H9 (cell line): Measurements from ENCODE around the gene ZDHHC1. TPM values are rescaled to one million over a fixed set of nuclear protein-coding genes. Genes with fewer than 3 reads are reported as not detected.

Experiments
- DNase-seq: peaks from one replicate; pipeline ENCODE4 v3.0.0-alpha.2; 2017
- H2AFZ ChIP-seq: one replicate; pipeline ENCODE4 v1.6.1; 2013; ENCODE audit warnings: mild to moderate bottlenecking, low read length, control low read depth, moderate library complexity
- H2AK5ac ChIP-seq: 2 replicates; pipeline ENCODE4 v1.6.1; 2013; ENCODE audit warnings: low read length, control low read depth, mixed read lengths; ENCODE audit not compliant: insufficient read length
- H2BK120ac ChIP-seq: one replicate; pipeline ENCODE4 v1.6.1; 2013; ENCODE audit warnings: low read depth, mild to moderate bottlenecking, low read length, control low read depth, inconsistent platforms; ENCODE audit not compliant: poor library complexity, severe bottlenecking
- H2BK12ac ChIP-seq: 2 replicates; pipeline ENCODE4 v1.6.1; 2013; ENCODE audit warnings: low read length, control low read depth, mixed read lengths, low read depth; ENCODE audit not compliant: insufficient read length
- H2BK15ac ChIP-seq: 2 replicates; pipeline ENCODE4 v1.6.1; 2013; ENCODE audit warnings: low read depth, low read length, control low read depth
- H2BK20ac ChIP-seq: one replicate; pipeline ENCODE4 v1.6.1; 2013; ENCODE audit warnings: low read depth, mild to moderate bottlenecking, low read length, control low read depth, inconsistent platforms; ENCODE audit not compliant: poor library complexity, severe bottlenecking
- H2BK5ac ChIP-seq: 2 replicates; pipeline ENCODE4 v1.6.1; 2013; ENCODE audit warnings: low read length, control low read depth, mixed read lengths; ENCODE audit not compliant: insufficient read length
- H3K14ac ChIP-seq: 2 replicates; pipeline ENCODE4 v1.6.1; 2013; ENCODE audit warnings: low read length, control low read depth; ENCODE audit not compliant: insufficient read depth
- H3K18ac ChIP-seq: 2 replicates; pipeline ENCODE4 v1.6.1; 2013; ENCODE audit warnings: low read depth, mild to moderate bottlenecking, mixed read lengths, low read length, control low read depth; ENCODE audit not compliant: insufficient read length
- H3K23ac ChIP-seq: 2 replicates; pipeline ENCODE4 v1.6.1; 2013; ENCODE audit warnings: low read length, control low read depth, mixed read lengths, low read depth; ENCODE audit not compliant: insufficient read length
- H3K23me2 ChIP-seq: 2 replicates; pipeline ENCODE4 v1.6.1; 2013; ENCODE audit warnings: low read depth, mild to moderate bottlenecking, mixed read lengths, low read length, control low read depth; ENCODE audit not compliant: insufficient read length, poor library complexity, severe bottlenecking
- H3K27ac ChIP-seq: 2 replicates; pipeline ENCODE4 v1.5.1; 2013; ENCODE audit warnings: low read length, control low read depth, mixed read lengths, low read depth; ENCODE audit not compliant: insufficient read length
- H3K27me3 ChIP-seq: 2 replicates; pipeline ENCODE4 v1.6.1; 2013; ENCODE audit warnings: low read length, control low read depth, inconsistent platforms; ENCODE audit not compliant: insufficient read depth
- H3K4ac ChIP-seq: 2 replicates; pipeline ENCODE4 v1.6.1; 2013; ENCODE audit warnings: low read depth, mild to moderate bottlenecking, control low read depth, inconsistent platforms, low read length, moderate library complexity
- H3K4me1 ChIP-seq: 2 replicates; pipeline ENCODE4 v1.6.1; 2013; ENCODE audit warnings: low read length, control low read depth, inconsistent platforms; ENCODE audit not compliant: insufficient read depth
- H3K4me2 ChIP-seq: 2 replicates; pipeline ENCODE4 v1.6.1; 2013; ENCODE audit warnings: low read length, control low read depth, mixed read lengths; ENCODE audit not compliant: insufficient read length, insufficient read depth
- H3K56ac ChIP-seq: 2 replicates; pipeline ENCODE4 v1.6.1; 2013; ENCODE audit warnings: low read depth, mild to moderate bottlenecking, mixed read lengths, low read length, control low read depth; ENCODE audit not compliant: insufficient read length
- H3K79me1 ChIP-seq: 2 replicates; pipeline ENCODE4 v1.6.1; 2013; ENCODE audit warnings: low read depth, mild to moderate bottlenecking, moderate library complexity, low read length, control low read depth, inconsistent platforms; ENCODE audit not compliant: insufficient read depth, poor library complexity, severe bottlenecking
- H3K79me2 ChIP-seq: 2 replicates; pipeline ENCODE4 v1.6.1; 2013; ENCODE audit warnings: low read length, control low read depth, inconsistent platforms; ENCODE audit not compliant: insufficient read depth
- H3K9ac ChIP-seq: 2 replicates; pipeline ENCODE4 v1.6.1; 2013; ENCODE audit warnings: low read length, control low read depth, mixed read lengths; ENCODE audit not compliant: insufficient read length; ENCODE audit errors: extremely low read depth
- H3K9me3 ChIP-seq: one replicate; pipeline ENCODE4 v1.6.1; 2013; ENCODE audit warnings: low read depth, low read length, inconsistent platforms; ENCODE audit not compliant: control insufficient read depth
- H3T11ph ChIP-seq: one replicate; pipeline ENCODE4 v1.6.1; 2013; ENCODE audit warnings: mild to moderate bottlenecking, low read length, control low read depth, inconsistent platforms
- H4K20me1 ChIP-seq: one replicate; pipeline ENCODE4 v1.6.1; 2013; ENCODE audit not compliant: control insufficient read depth, insufficient read length, insufficient read depth
- H4K5ac ChIP-seq: 2 replicates; pipeline ENCODE4 v1.6.1; 2013; ENCODE audit warnings: low read depth, mild to moderate bottlenecking, mixed read lengths, low read length, control low read depth; ENCODE audit not compliant: insufficient read length
- H4K8ac ChIP-seq: replicated peaks from 2 replicates; pipeline ENCODE4 v1.6.1; 2013; ENCODE audit warnings: low read length, control low read depth, mixed read lengths, low read depth; ENCODE audit not compliant: insufficient read length
- H4K91ac ChIP-seq: 2 replicates; pipeline ENCODE4 v1.6.1; 2013; ENCODE audit warnings: low read depth, mild to moderate bottlenecking, moderate library complexity, mixed read lengths, low read length, control low read depth; ENCODE audit not compliant: insufficient read length
- H3K27ac Mint-ChIP-seq, 3 experiments: 2 replicates in 2 of 3; 3 replicates in 1 of 3; pipeline ENCODE4 v1.8.0; 2020 to 2021; ENCODE audit warnings: mixed read lengths in 3 of 3, mild to moderate bottlenecking in 1 of 3, moderate library complexity in 1 of 3
- H3K27me3 Mint-ChIP-seq: 2 replicates; pipeline ENCODE4 v1.8.0; 2021; ENCODE audit warnings: low read depth, mild to moderate bottlenecking, moderate library complexity, mixed read lengths
- H3K36me3 Mint-ChIP-seq, 3 experiments: 2 replicates in 2 of 3; 3 replicates in 1 of 3; pipeline ENCODE4 v1.8.0; 2020 to 2021; ENCODE audit warnings: low read depth in 3 of 3, mixed read lengths in 3 of 3; ENCODE audit not compliant: insufficient read depth in 1 of 3
- H3K4me1 Mint-ChIP-seq, 2 experiments: 2 replicates each; pipeline ENCODE4 v1.8.0; 2020; ENCODE audit warnings: mixed read lengths in 2 of 2
- H3K4me3 Mint-ChIP-seq, 2 experiments: 2 replicates in 1 of 2; 3 replicates in 1 of 2; pipeline ENCODE4 v1.8.0; 2020 to 2021; ENCODE audit warnings: mild to moderate bottlenecking in 2 of 2, mixed read lengths in 2 of 2, moderate library complexity in 1 of 2
- H3K9me3 Mint-ChIP-seq, 2 experiments: 2 replicates in 1 of 2; 3 replicates in 1 of 2; pipeline ENCODE4 v1.8.0; 2020; ENCODE audit warnings: mild to moderate bottlenecking in 2 of 2, mixed read lengths in 2 of 2, moderate library complexity in 1 of 2
- WGBS: extraction: QIAGEN DNeasy Blood & Tissue Kit; methylation state at CpG from one replicate; pipeline ENCODE4 v1.1.7; 2013; ENCODE audit warnings: missing lambda C conversion rate, low lambda C conversion rate, mixed read lengths; ENCODE audit not compliant: insufficient read length; ENCODE audit errors: extremely low coverage; 5-methylcytosine and 5-hydroxymethylcytosine counted together
- total RNA-seq: library from RNA; stranded (reverse); gene quantifications from 2 replicates; pipeline ENCODE4 v1.2.1, GENCODE V29; 2021
- TF ChIP-seq, protein P1 (sequence below): fragments of 200-600 bp; sonication (generic); conservative IDR thresholded peaks from 3 replicates; pipeline ENCODE4 v1.8.0; 2021; ENCODE audit warnings: antibody characterized with exemption, mild to moderate bottlenecking

Gene ZDHHC1
- total RNA-seq, 1 experiment from 2014 or later: 3.7 TPM

DNA sequence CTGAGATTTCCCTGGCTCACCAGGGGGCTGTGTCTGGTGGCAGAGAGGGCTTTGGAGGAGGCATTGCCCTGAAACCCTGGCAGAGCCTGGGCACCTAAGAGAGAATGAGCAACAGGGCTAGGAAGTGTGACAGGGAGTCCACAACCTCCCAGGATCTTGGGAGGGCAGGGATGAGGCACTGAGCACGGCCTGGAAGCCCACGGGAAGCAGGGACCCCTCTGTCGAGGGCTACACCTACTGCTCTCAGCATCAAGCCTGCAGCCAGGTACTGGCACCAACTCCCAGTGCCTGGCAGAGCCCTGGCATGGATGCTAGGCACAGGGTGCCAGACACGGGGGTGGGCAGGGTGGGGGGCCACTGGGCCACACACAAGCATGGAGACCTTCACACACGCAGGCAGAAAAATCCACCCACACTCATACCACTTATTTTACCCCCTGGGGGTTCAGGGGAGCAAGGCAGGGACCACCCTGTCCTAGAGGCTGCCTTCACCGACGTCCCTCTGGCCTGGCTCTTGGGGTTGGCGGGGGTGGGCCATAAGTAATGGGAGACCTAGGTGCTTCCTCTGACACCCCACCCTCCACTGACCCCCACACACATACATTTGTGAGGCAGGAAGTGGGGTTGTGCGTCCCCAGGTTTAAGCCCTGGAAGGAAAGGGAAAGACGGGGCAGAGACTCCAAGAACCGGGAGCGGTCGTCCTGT lies 13.7 kb upstream of the ZDHHC1 start:
- H3K4me2 ChIP-seq: peak overlapping the region; percentile 67
- H2BK12ac ChIP-seq: no peak overlapping the region
- H3K4me1 Mint-ChIP-seq: peaks cover 68 to 69% of the 10 kb centered on the region in 2 experiments
- no peak overlapping the region for H2BK5ac ChIP-seq
- no peak overlapping the region for H3K23ac ChIP-seq
- H3T11ph ChIP-seq: no peak overlapping the region
- no peaks in the 10 kb centered on the region for H4K20me1 ChIP-seq
- no peak overlapping the region for H2AK5ac ChIP-seq
- H3K9me3 ChIP-seq: no peaks in the 10 kb centered on the region
- no peak overlapping the region for H2BK120ac ChIP-seq
- H3K79me2 ChIP-seq: no peaks in the 10 kb centered on the region; the same call in 1 of the 2 replicates
- TF ChIP-seq, protein P1, sequence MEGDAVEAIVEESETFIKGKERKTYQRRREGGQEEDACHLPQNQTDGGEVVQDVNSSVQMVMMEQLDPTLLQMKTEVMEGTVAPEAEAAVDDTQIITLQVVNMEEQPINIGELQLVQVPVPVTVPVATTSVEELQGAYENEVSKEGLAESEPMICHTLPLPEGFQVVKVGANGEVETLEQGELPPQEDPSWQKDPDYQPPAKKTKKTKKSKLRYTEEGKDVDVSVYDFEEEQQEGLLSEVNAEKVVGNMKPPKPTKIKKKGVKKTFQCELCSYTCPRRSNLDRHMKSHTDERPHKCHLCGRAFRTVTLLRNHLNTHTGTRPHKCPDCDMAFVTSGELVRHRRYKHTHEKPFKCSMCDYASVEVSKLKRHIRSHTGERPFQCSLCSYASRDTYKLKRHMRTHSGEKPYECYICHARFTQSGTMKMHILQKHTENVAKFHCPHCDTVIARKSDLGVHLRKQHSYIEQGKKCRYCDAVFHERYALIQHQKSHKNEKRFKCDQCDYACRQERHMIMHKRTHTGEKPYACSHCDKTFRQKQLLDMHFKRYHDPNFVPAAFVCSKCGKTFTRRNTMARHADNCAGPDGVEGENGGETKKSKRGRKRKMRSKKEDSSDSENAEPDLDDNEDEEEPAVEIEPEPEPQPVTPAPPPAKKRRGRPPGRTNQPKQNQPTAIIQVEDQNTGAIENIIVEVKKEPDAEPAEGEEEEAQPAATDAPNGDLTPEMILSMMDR: no peak
- H2BK15ac ChIP-seq: no peak overlapping the region
- peak overlapping the region; percentile 85 for H3K18ac ChIP-seq
- H3K79me1 ChIP-seq: no peaks in the 10 kb centered on the region
- no peak overlapping the region for H4K5ac ChIP-seq
- peaks cover 16% of the 10 kb centered on the region for H3K27me3 Mint-ChIP-seq
- WGBS: no CpG with 5 or more reads among the region's 13 CpGs
- H3K36me3 Mint-ChIP-seq: peaks cover 0 to 3% (median 0%) of the 10 kb centered on the region in 3 experiments; a peak in 2 of 7 replicates
- H3K9ac ChIP-seq: peak overlapping the region; percentile 11
- peak overlapping the region in 2 of 3 experiments; percentile 52 to 81; a peak in 2 of 7 replicates for H3K27ac Mint-ChIP-seq
- H3K4me3 Mint-ChIP-seq: peak overlapping the region; percentile 80 to 90
- H3K4ac ChIP-seq: no peak overlapping the region
- H4K8ac ChIP-seq: no peak overlapping the region
- peaks cover 17% of the 10 kb centered on the region; the same call in 1 of the 2 replicates for H3K4me1 ChIP-seq
- H4K91ac ChIP-seq: no peak overlapping the region
- no peak overlapping the region for H2AFZ ChIP-seq
- no peaks in the 10 kb centered on the region for H3K9me3 Mint-ChIP-seq
- peaks cover 17% of the 10 kb centered on the region for H3K23me2 ChIP-seq
- H3K27ac ChIP-seq: no peak overlapping the region
- DNase-seq: no peak
- no peaks in the 10 kb centered on the region; the same call in 1 of the 2 replicates for H3K27me3 ChIP-seq
- peak overlapping the region; percentile 62 for H3K14ac ChIP-seq
- H3K56ac ChIP-seq: no peak overlapping the region
- no peak overlapping the region for H2BK20ac ChIP-seq
